SK-N-SH treated with all-trans-retinoic acid at 6 μM for 48 hours (cell line): Measurements from ENCODE around the gene PEG3.

Source experiments
- ATAC-seq: fragments of 200-7000 bp; cut with Tn5 transposase; 3 replicates; pipeline ENCODE4 v1.9.1; 2020; ENCODE audit warnings: mild to moderate bottlenecking, moderate library complexity
- ARNTL ChIP-seq: fragments of 450-650 bp; formaldehyde crosslinking; IDR thresholded peaks from 2 replicates; pipeline ENCODE4 v1.5.0; 2020; ENCODE audit warnings: low read depth, mild to moderate bottlenecking, moderate library complexity, borderline replicate concordance
- BACH2 ChIP-seq: fragments of 250-450 bp; sonication (Bioruptor Pico); IDR thresholded peaks from 2 replicates; pipeline ENCODE4 v1.9.0; 2021; ENCODE audit warnings: mild to moderate bottlenecking, borderline replicate concordance
- CSDC2 ChIP-seq: fragments of 250-450 bp; sonication (Bioruptor Pico); IDR thresholded peaks from 2 replicates; pipeline ENCODE4 v1.5.0; 2020; ENCODE audit warnings: mild to moderate bottlenecking, moderate library complexity
- GLIS3 ChIP-seq: fragments of 250-450 bp; sonication (Bioruptor Pico); IDR thresholded peaks from 2 replicates; pipeline ENCODE4 v1.5.0; 2020; ENCODE audit warnings: mild to moderate bottlenecking, moderate library complexity
- OSR1 ChIP-seq: fragments of 250-450 bp; sonication (Bioruptor Pico); IDR thresholded peaks from 2 replicates; pipeline ENCODE4 v1.8.0; 2022; ENCODE audit warnings: moderate library complexity, mild to moderate bottlenecking, inconsistent platforms
- PPARA ChIP-seq: fragments of 250-450 bp; sonication (Bioruptor Pico); IDR thresholded peaks from 2 replicates; pipeline ENCODE4 v1.5.0; 2020; ENCODE audit warnings: mild to moderate bottlenecking, borderline replicate concordance
- RARB ChIP-seq: fragments of 250-450 bp; sonication (Bioruptor Pico); IDR thresholded peaks from 2 replicates; pipeline ENCODE4 v1.8.0; 2021; ENCODE audit warnings: mild to moderate bottlenecking, moderate library complexity
- SNAI2 ChIP-seq: fragments of 250-450 bp; sonication (Bioruptor Pico); IDR thresholded peaks from 2 replicates; pipeline ENCODE4 v1.5.0; 2020; ENCODE audit warnings: mild to moderate bottlenecking, moderate library complexity
- TCF4 ChIP-seq: fragments of 250-450 bp; sonication (Bioruptor Pico); IDR thresholded peaks from 2 replicates; pipeline ENCODE4 v1.8.0; 2021; ENCODE audit warnings: mild to moderate bottlenecking, moderate library complexity, borderline replicate concordance
- TOX ChIP-seq: fragments of 250-450 bp; sonication (Bioruptor Pico); IDR thresholded peaks from 2 replicates; pipeline ENCODE4 v1.8.0; 2021; ENCODE audit warnings: mild to moderate bottlenecking, moderate library complexity, borderline replicate concordance
- ZC3H10 ChIP-seq: fragments of 250-450 bp; sonication (Bioruptor Pico); IDR thresholded peaks from 2 replicates; pipeline ENCODE4 v1.5.1; 2021; ENCODE audit warnings: mild to moderate bottlenecking, moderate library complexity
- ZFP3 ChIP-seq: fragments of 250-450 bp; sonication (Bioruptor Pico); IDR thresholded peaks from 2 replicates; pipeline ENCODE4 v1.5.0; 2020; ENCODE audit warnings: mild to moderate bottlenecking, moderate library complexity
- ZNF70 ChIP-seq: fragments of 450-650 bp; formaldehyde crosslinking; IDR thresholded peaks from 2 replicates; pipeline ENCODE4 v1.5.0; 2020; ENCODE audit warnings: mild to moderate bottlenecking, moderate library complexity
- ZNF8 ChIP-seq: fragments of 450-650 bp; formaldehyde crosslinking; IDR thresholded peaks from 2 replicates; pipeline ENCODE4 v1.5.0; 2020; ENCODE audit warnings: mild to moderate bottlenecking, moderate library complexity
- TF ChIP-seq, protein P1 (sequence below): fragments of 250-450 bp; sonication (Bioruptor Pico); IDR thresholded peaks from 2 replicates; pipeline ENCODE4 v1.5.1; 2021; ENCODE audit warnings: mild to moderate bottlenecking, moderate library complexity
- TF ChIP-seq, protein P2 (sequence below): fragments of 250-450 bp; sonication (Bioruptor Pico); IDR thresholded peaks from 2 replicates; pipeline ENCODE4 v1.8.0; 2021; ENCODE audit warnings: low read depth, mild to moderate bottlenecking, moderate library complexity, borderline replicate concordance
- TF ChIP-seq, protein P3 (sequence below): fragments of 250-450 bp; sonication (Bioruptor Pico); IDR thresholded peaks from 2 replicates; pipeline ENCODE4 v1.5.0; 2020; ENCODE audit warnings: mild to moderate bottlenecking, moderate library complexity
- TF ChIP-seq, protein P4 (sequence below): fragments of 250-450 bp; sonication (Bioruptor Pico); IDR thresholded peaks from 2 replicates; pipeline ENCODE4 v1.8.0; 2020; ENCODE audit warnings: mild to moderate bottlenecking, moderate library complexity, borderline replicate concordance

PEG3 gene

DNA sequence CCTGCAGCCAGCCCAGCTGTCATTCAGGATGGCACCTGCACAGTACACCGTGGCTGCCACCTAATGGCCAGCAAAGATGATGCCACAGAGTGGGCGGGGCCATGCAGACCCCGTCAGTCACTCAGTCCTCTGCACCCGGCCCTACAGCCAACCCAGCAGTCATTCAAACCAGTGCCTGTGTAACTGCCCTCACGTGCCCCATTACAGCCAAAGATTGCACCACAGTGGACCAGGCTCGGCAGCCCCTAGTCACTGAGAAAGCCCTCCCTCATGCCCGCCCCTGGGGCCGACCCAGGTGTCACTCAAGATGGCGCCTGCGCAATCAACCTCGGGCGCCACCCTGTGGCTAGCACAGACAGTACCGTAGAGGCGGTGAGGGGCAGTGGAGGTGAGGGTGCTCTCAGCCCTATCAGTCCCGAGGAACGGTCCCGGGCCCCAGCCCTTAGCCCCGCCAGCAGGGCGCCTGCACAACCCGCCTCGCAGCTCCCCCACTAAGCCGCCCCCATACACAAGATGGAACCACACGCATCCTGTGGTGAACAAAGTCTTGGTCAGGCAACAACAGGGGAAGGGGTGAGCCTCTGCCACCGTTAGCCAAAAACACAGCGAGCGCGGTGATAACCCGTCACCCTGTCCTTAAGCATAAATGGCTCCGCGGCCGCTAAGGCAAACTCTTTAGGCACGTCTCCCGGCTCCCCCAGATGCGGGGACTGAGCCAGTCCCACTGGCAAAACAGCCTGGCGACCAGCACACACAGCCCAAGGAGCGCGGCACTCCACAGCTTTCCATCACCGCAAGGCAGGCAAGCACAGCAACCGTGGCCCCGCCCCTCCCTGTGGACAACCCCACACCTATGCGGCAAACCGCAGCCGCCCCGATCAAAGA lies 2.3 kb downstream of the PEG3 start:
- peak; percentile 31 for ATAC-seq
- no peak for TF ChIP-seq ZC3H10 (CRISPR knock-in tag)
- no peak for TF ChIP-seq PPARA (CRISPR knock-in tag)
- TF ChIP-seq ZFP3: no peak
- TF ChIP-seq, protein P1, sequence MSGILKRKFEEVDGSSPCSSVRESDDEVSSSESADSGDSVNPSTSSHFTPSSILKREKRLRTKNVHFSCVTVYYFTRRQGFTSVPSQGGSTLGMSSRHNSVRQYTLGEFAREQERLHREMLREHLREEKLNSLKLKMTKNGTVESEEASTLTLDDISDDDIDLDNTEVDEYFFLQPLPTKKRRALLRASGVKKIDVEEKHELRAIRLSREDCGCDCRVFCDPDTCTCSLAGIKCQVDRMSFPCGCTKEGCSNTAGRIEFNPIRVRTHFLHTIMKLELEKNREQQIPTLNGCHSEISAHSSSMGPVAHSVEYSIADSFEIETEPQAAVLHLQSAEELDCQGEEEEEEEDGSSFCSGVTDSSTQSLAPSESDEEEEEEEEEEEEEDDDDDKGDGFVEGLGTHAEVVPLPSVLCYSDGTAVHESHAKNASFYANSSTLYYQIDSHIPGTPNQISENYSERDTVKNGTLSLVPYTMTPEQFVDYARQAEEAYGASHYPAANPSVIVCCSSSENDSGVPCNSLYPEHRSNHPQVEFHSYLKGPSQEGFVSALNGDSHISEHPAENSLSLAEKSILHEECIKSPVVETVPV: no peak
- no peak for TF ChIP-seq ZNF70 (CRISPR knock-in tag)
- no peak for TF ChIP-seq TCF4 (CRISPR knock-in tag)
- TF ChIP-seq, protein P2, sequence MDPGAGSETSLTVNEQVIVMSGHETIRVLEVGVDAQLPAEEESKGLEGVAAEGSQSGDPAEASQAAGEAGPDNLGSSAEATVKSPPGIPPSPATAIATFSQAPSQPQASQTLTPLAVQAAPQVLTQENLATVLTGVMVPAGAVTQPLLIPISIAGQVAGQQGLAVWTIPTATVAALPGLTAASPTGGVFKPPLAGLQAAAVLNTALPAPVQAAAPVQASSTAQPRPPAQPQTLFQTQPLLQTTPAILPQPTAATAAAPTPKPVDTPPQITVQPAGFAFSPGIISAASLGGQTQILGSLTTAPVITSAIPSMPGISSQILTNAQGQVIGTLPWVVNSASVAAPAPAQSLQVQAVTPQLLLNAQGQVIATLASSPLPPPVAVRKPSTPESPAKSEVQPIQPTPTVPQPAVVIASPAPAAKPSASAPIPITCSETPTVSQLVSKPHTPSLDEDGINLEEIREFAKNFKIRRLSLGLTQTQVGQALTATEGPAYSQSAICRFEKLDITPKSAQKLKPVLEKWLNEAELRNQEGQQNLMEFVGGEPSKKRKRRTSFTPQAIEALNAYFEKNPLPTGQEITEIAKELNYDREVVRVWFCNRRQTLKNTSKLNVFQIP: no peak
- no peak for TF ChIP-seq BACH2
- no peak for TF ChIP-seq ZNF8 (CRISPR knock-in tag)
- TF ChIP-seq ARNTL (CRISPR knock-in tag): no peak
- TF ChIP-seq GLIS3: no peak
- TF ChIP-seq SNAI2 (CRISPR knock-in tag): no peak
- TF ChIP-seq, protein P3, sequence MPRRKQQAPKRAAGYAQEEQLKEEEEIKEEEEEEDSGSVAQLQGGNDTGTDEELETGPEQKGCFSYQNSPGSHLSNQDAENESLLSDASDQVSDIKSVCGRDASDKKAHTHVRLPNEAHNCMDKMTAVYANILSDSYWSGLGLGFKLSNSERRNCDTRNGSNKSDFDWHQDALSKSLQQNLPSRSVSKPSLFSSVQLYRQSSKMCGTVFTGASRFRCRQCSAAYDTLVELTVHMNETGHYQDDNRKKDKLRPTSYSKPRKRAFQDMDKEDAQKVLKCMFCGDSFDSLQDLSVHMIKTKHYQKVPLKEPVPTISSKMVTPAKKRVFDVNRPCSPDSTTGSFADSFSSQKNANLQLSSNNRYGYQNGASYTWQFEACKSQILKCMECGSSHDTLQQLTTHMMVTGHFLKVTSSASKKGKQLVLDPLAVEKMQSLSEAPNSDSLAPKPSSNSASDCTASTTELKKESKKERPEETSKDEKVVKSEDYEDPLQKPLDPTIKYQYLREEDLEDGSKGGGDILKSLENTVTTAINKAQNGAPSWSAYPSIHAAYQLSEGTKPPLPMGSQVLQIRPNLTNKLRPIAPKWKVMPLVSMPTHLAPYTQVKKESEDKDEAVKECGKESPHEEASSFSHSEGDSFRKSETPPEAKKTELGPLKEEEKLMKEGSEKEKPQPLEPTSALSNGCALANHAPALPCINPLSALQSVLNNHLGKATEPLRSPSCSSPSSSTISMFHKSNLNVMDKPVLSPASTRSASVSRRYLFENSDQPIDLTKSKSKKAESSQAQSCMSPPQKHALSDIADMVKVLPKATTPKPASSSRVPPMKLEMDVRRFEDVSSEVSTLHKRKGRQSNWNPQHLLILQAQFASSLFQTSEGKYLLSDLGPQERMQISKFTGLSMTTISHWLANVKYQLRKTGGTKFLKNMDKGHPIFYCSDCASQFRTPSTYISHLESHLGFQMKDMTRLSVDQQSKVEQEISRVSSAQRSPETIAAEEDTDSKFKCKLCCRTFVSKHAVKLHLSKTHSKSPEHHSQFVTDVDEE: no peak
- no peak for TF ChIP-seq TOX
- TF ChIP-seq RARB (CRISPR knock-in tag): no peak

DNA sequence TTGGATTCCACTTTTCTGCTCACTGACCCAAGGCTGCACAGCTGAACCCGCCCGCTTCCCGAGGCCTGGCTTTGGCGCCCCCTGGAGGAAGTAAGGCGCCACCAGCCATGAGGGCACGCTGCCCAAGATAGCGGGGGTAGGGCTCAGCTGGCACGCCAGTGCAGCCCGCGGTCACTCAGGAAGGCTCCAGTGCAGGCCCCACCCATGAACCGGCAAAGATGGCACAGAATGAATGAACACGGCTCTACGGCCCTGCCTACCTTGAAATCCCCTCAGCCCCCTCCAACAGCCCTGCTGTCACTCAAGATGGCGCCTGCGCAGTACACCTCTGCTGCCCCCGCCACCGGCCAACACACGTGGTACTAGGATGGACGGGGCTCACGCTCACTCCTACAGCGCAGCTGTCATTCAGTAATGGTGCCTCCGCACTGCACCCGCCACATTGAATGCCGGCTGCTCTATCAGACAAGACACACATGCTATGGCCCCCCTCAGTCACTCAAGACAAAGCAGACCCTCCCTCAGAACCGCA lies 3.0 kb downstream of the PEG3 start:
- no peak; the same call in 2 of the 3 replicates for ATAC-seq
- TF ChIP-seq ZC3H10 (CRISPR knock-in tag): no peak
- no peak for TF ChIP-seq CSDC2 (CRISPR knock-in tag)
- TF ChIP-seq, protein P2: no peak
- TF ChIP-seq ZNF70 (CRISPR knock-in tag): no peak
- no peak for TF ChIP-seq PPARA (CRISPR knock-in tag)
- TF ChIP-seq BACH2: no peak
- TF ChIP-seq GLIS3: no peak
- TF ChIP-seq ARNTL (CRISPR knock-in tag): no peak
- TF ChIP-seq, protein P4, sequence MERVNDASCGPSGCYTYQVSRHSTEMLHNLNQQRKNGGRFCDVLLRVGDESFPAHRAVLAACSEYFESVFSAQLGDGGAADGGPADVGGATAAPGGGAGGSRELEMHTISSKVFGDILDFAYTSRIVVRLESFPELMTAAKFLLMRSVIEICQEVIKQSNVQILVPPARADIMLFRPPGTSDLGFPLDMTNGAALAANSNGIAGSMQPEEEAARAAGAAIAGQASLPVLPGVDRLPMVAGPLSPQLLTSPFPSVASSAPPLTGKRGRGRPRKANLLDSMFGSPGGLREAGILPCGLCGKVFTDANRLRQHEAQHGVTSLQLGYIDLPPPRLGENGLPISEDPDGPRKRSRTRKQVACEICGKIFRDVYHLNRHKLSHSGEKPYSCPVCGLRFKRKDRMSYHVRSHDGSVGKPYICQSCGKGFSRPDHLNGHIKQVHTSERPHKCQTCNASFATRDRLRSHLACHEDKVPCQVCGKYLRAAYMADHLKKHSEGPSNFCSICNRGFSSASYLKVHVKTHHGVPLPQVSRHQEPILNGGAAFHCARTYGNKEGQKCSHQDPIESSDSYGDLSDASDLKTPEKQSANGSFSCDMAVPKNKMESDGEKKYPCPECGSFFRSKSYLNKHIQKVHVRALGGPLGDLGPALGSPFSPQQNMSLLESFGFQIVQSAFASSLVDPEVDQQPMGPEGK: no peak
- no peak for TF ChIP-seq TCF4 (CRISPR knock-in tag)
- TF ChIP-seq ZFP3: no peak
- no peak for TF ChIP-seq OSR1 (CRISPR knock-in tag)
- TF ChIP-seq, protein P3: no peak
- TF ChIP-seq, protein P1: no peak
- no peak for TF ChIP-seq RARB (CRISPR knock-in tag)
